Loucy (cell line): ENCODE results near the gene IFNA4.

ENCODE experiments used
- H2AFZ ChIP-seq: fragments of 200-600 bp; sonication (generic); 2 replicates; pipeline ENCODE4 v1.6.0; 2016; ENCODE audit warnings: antibody characterized with exemption, mild to moderate bottlenecking, low read length, moderate library complexity
- H3F3A ChIP-seq: fragments of 200-600 bp; 2 replicates; pipeline ENCODE4 v1.6.0; 2016; ENCODE audit warnings: antibody characterized with exemption, low read depth, mild to moderate bottlenecking
- H3K27me3 ChIP-seq: fragments of 200-600 bp; sonication (generic); 2 replicates; pipeline ENCODE4 v1.6.1; 2014; ENCODE audit warnings: low read length, mild to moderate bottlenecking; ENCODE audit not compliant: insufficient read depth, poor library complexity, severe bottlenecking
- H3K36me3 ChIP-seq: fragments of 200-600 bp; sonication (generic); 2 replicates; pipeline ENCODE4 v1.6.1; 2016; ENCODE audit warnings: low read length; ENCODE audit not compliant: insufficient read depth
- H3K4me1 ChIP-seq: fragments of 200-600 bp; sonication (generic); 2 replicates; pipeline ENCODE4 v1.5.1; 2014; ENCODE audit warnings: low read length, mild to moderate bottlenecking; ENCODE audit not compliant: insufficient read depth, poor library complexity, severe bottlenecking
- H3K4me2 ChIP-seq: fragments of 200-600 bp; sonication (generic); 2 replicates; pipeline ENCODE4 v1.6.0; 2014; ENCODE audit warnings: antibody characterized with exemption, low read length, low read depth, mild to moderate bottlenecking; ENCODE audit not compliant: poor library complexity, severe bottlenecking
- H3K4me3 ChIP-seq: fragments of 200-600 bp; sonication (generic); 2 replicates; pipeline ENCODE4 v1.5.1; 2014; ENCODE audit warnings: low read length, mild to moderate bottlenecking, mixed read lengths; ENCODE audit not compliant: poor library complexity, severe bottlenecking
- H3K79me2 ChIP-seq: fragments of 200-600 bp; sonication (generic); 2 replicates; pipeline ENCODE4 v1.6.1; 2014; ENCODE audit warnings: low read length; ENCODE audit not compliant: insufficient read depth
- H3K9ac ChIP-seq: fragments of 200-600 bp; sonication (generic); 2 replicates; pipeline ENCODE4 v1.6.0; 2014; ENCODE audit warnings: mild to moderate bottlenecking, low read depth, low read length, moderate library complexity; ENCODE audit not compliant: poor library complexity, severe bottlenecking
- H3K9me2 ChIP-seq: fragments of 200-600 bp; sonication (generic); replicated peaks from 2 replicates; pipeline ENCODE4 v1.6.1; 2016; ENCODE audit warnings: low read depth, low read length, mixed read lengths
- H3K9me3 ChIP-seq: fragments of 200-600 bp; sonication (generic); 2 replicates; pipeline ENCODE4 v1.6.1; 2014; ENCODE audit warnings: mild to moderate bottlenecking, antibody characterized with exemption, low read length, low read depth; ENCODE audit not compliant: insufficient read depth
- H4K20me1 ChIP-seq: fragments of 200-600 bp; sonication (generic); 2 replicates; pipeline ENCODE4 v1.6.0; 2014; ENCODE audit warnings: antibody characterized with exemption, low read length, mild to moderate bottlenecking; ENCODE audit not compliant: insufficient read depth, poor library complexity, severe bottlenecking
- CTCF ChIP-seq: fragments of 200-600 bp; sonication (generic); conservative IDR thresholded peaks from 2 replicates; pipeline ENCODE4 v1.5.1; 2014; ENCODE audit warnings: mild to moderate bottlenecking, antibody characterized with exemption, low read length
- EZH2phosphoT487 ChIP-seq: fragments of 200-600 bp; IDR thresholded peaks from 2 replicates; pipeline ENCODE4 v1.6.1; 2018; ENCODE audit warnings: antibody characterized with exemption, mild to moderate bottlenecking, moderate library complexity, borderline replicate concordance

The IFNA4 gene

GRCh38 chr9:21137020-21137419, 50.4 kb downstream of the IFNA4 start:
- Histone ChIP-seq H3K9ac (no peak overlapping the region), H2AFZ (no peak overlapping the region), H3K4me1 (no peaks in the 10 kb centered on the region), H3K9me3 (no peaks in the 10 kb centered on the region), H4K20me1 (no peaks in the 10 kb centered on the region), H3K4me2 (no peak overlapping the region), H3K4me3 (no peak overlapping the region), H3K36me3 (no peaks in the 10 kb centered on the region), H3K27me3 (no peaks in the 10 kb centered on the region), H3K79me2 (no peaks in the 10 kb centered on the region), H3F3A (no peaks in the 10 kb centered on the region), H3K9me2 (no peaks in the 10 kb centered on the region)
- TF ChIP-seq EZH2phosphoT487 (no peak), CTCF (no peak)
